Measurements from ENCODE around the gene PRKN. TPM values are rescaled to one million over a fixed set of nuclear protein-coding genes. Genes with fewer than 3 reads are reported as not detected.

PRKN gene
- total RNA-seq, 1 experiment from 2014 or later: 0.34 TPM

GRCh38 chr6:161479376-161479775, 1248.2 kb downstream of the PRKN start:
- POLR2A ChIA-PET: no interaction called here
- no peaks in the 10 kb centered on the region for H3K4me1 Mint-ChIP-seq (ENCODE audit: low read depth, unreplicated experiment)
- H3K4me3 ChIP-seq (ENCODE audit: low read depth, low read length): no peak overlapping the region
- H3K9me3 Mint-ChIP-seq (ENCODE audit: unreplicated experiment): no peaks in the 10 kb centered on the region
- no peaks in the 10 kb centered on the region for H3K27me3 Mint-ChIP-seq (ENCODE audit: insufficient read depth, unreplicated experiment)
- H3K36me3 Mint-ChIP-seq (ENCODE audit: insufficient read depth, unreplicated experiment): no peaks in the 10 kb centered on the region
- CTCF ChIA-PET: no interaction called here
- H3K9me3 ChIP-seq: no peaks in the 10 kb centered on the region
- H3K27ac Mint-ChIP-seq (ENCODE audit: unreplicated experiment): no peak overlapping the region
- no peaks in the 10 kb centered on the region for H3K4me1 ChIP-seq
- DNase-seq: no peak
- H3K36me3 ChIP-seq (ENCODE audit: control insufficient read depth, insufficient read depth, low read length): no peaks in the 10 kb centered on the region
- H3K27me3 ChIP-seq (replicated peaks; ENCODE audit: control insufficient read depth, insufficient read depth, low read length): no peaks in the 10 kb centered on the region
- intact Hi-C loops (cut with micrococcal nuclease; ENCODE audit: unreplicated experiment): no loop called here
- no TSS peak for BruUV-seq (replicated peaks)
- no peak overlapping the region for H3K4me3 Mint-ChIP-seq (ENCODE audit: unreplicated experiment)
- TF ChIP-seq CTCF (IDR thresholded peaks at IDR 0.05; ENCODE audit: insufficient read depth in 1 of 2, low read depth in 1 of 2, low read length in 1 of 2, severe bottlenecking in 1 of 2, unreplicated experiment in 1 of 2): no peak

- ChIA-PET CTCF (no interaction called here), POLR2A (no interaction called here)
- intact Hi-C loops (cut with micrococcal nuclease; ENCODE audit: unreplicated experiment): no loop called here
- DNase-seq: no peak
- Histone ChIP-seq H3K4me1 (no peaks in the 10 kb centered on the region), H3K9me3 (no peaks in the 10 kb centered on the region), H3K27me3 (replicated peaks; ENCODE audit: control insufficient read depth, insufficient read depth, low read length) (no peaks in the 10 kb centered on the region), H3K4me3 (ENCODE audit: low read depth, low read length) (no peak overlapping the region), H3K36me3 (ENCODE audit: control insufficient read depth, insufficient read depth, low read length) (no peaks in the 10 kb centered on the region)
- H3K27me3 Mint-ChIP-seq (ENCODE audit: insufficient read depth, unreplicated experiment): no peaks in the 10 kb centered on the region
- BruUV-seq (replicated peaks): no TSS peak
- no peaks in the 10 kb centered on the region for H3K9me3 Mint-ChIP-seq (ENCODE audit: unreplicated experiment)
- no peaks in the 10 kb centered on the region for H3K36me3 Mint-ChIP-seq (ENCODE audit: insufficient read depth, unreplicated experiment)
- no peak for TF ChIP-seq CTCF (IDR thresholded peaks at IDR 0.05; ENCODE audit: insufficient read depth in 1 of 2, low read depth in 1 of 2, low read length in 1 of 2, severe bottlenecking in 1 of 2, unreplicated experiment in 1 of 2)
- H3K27ac Mint-ChIP-seq (ENCODE audit: unreplicated experiment): no peak overlapping the region
- no peaks in the 10 kb centered on the region for H3K4me1 Mint-ChIP-seq (ENCODE audit: low read depth, unreplicated experiment)
- no peak overlapping the region for H3K4me3 Mint-ChIP-seq (ENCODE audit: unreplicated experiment)
Measured at GRCh38 chr6:161477876-161478425, 1249.6 kb downstream of the PRKN start.

GRCh38 chr6:161476711-161477110, 1250.9 kb downstream of the PRKN start:
- intact Hi-C loops (cut with micrococcal nuclease; ENCODE audit: unreplicated experiment): no loop called here
- Mint-ChIP-seq H3K9me3 (ENCODE audit: unreplicated experiment) (no peaks in the 10 kb centered on the region), H3K36me3 (ENCODE audit: insufficient read depth, unreplicated experiment) (no peaks in the 10 kb centered on the region), H3K27me3 (ENCODE audit: insufficient read depth, unreplicated experiment) (no peaks in the 10 kb centered on the region), H3K4me3 (ENCODE audit: unreplicated experiment) (no peak overlapping the region), H3K4me1 (ENCODE audit: low read depth, unreplicated experiment) (no peaks in the 10 kb centered on the region), H3K27ac (ENCODE audit: unreplicated experiment) (no peak overlapping the region)
- H3K9me3 ChIP-seq: no peaks in the 10 kb centered on the region
- BruUV-seq (replicated peaks): no TSS peak
- DNase-seq: no peak
- H3K4me1 ChIP-seq: no peaks in the 10 kb centered on the region
- ChIA-PET POLR2A (no interaction called here), CTCF (no interaction called here)
- no peak for TF ChIP-seq CTCF (IDR thresholded peaks at IDR 0.05; ENCODE audit: insufficient read depth in 1 of 2, low read depth in 1 of 2, low read length in 1 of 2, severe bottlenecking in 1 of 2, unreplicated experiment in 1 of 2)
- no peaks in the 10 kb centered on the region for H3K27me3 ChIP-seq (replicated peaks; ENCODE audit: control insufficient read depth, insufficient read depth, low read length)
- H3K4me3 ChIP-seq (ENCODE audit: low read depth, low read length): no peak overlapping the region
- no peaks in the 10 kb centered on the region for H3K36me3 ChIP-seq (ENCODE audit: control insufficient read depth, insufficient read depth, low read length)
